ENCODE data around the gene GRK5.
"Not testable (repeated sequence)": the region's sequence is repeated elsewhere in the genome, so short reads cannot be mapped to it uniquely, and the experiment has no call there.

Gene GRK5

GRCh38 chr10:119251315-119251708 lies 43.9 kb downstream of the GRK5 start:
- no peak for DNase-seq (ENCODE audit: low read depth)

GRCh38 chr10:119252051-119252465 lies 44.7 kb downstream of the GRK5 start:
- no peak for DNase-seq (ENCODE audit: low read depth)

GRCh38 chr10:119252470-119253151 lies 45.2 kb downstream of the GRK5 start:
- DNase-seq (ENCODE audit: low read depth), result no peak

- DNase-seq (ENCODE audit: low read depth), result peak; percentile 28
Observed at GRCh38 chr10:119253433-119254174, 46.2 kb downstream of the GRK5 start.

- no peak for DNase-seq (ENCODE audit: low read depth)
Observed at GRCh38 chr10:119254335-119254734, 47.0 kb downstream of the GRK5 start.

- no peak for DNase-seq (ENCODE audit: low read depth)
Observed at GRCh38 chr10:119256030-119256429, 48.7 kb downstream of the GRK5 start.

GRCh38 chr10:119256897-119257296 lies 49.5 kb downstream of the GRK5 start:
- DNase-seq (ENCODE audit: low read depth), result no peak

- no peak for DNase-seq (ENCODE audit: low read depth)
Observed at GRCh38 chr10:119257899-119258419, 50.6 kb downstream of the GRK5 start.

- no peak for DNase-seq (ENCODE audit: low read depth)
Observed at GRCh38 chr10:119259345-119259744, 52.0 kb downstream of the GRK5 start.

- not testable (repeated sequence) for DNase-seq (ENCODE audit: low read depth)
Observed at GRCh38 chr10:119261016-119261415, 53.6 kb downstream of the GRK5 start.

- no peak for DNase-seq (ENCODE audit: low read depth)
Observed at GRCh38 chr10:119263951-119264617, 56.7 kb downstream of the GRK5 start.

GRCh38 chr10:119265691-119266090 lies 58.3 kb downstream of the GRK5 start:
- no peak for DNase-seq (ENCODE audit: low read depth)

GRCh38 chr10:119267384-119267783 lies 60.0 kb downstream of the GRK5 start:
- DNase-seq (ENCODE audit: low read depth), result no peak

GRCh38 chr10:119268428-119268827 lies 61.1 kb downstream of the GRK5 start:
- no peak for DNase-seq (ENCODE audit: low read depth)

- DNase-seq (ENCODE audit: low read depth), result peak; percentile 28
Observed at GRCh38 chr10:119268871-119269506, 61.6 kb downstream of the GRK5 start.

- DNase-seq (ENCODE audit: low read depth), result no peak
Observed at GRCh38 chr10:119269737-119270136, 62.4 kb downstream of the GRK5 start.

- no peak for DNase-seq (ENCODE audit: low read depth)
Observed at GRCh38 chr10:119270762-119271366, 63.5 kb downstream of the GRK5 start.

- DNase-seq (ENCODE audit: low read depth), result not testable (repeated sequence)
Observed at GRCh38 chr10:119272338-119272734, 65.0 kb downstream of the GRK5 start.

- no peak for DNase-seq (ENCODE audit: low read depth)
Observed at GRCh38 chr10:119272736-119273135, 65.4 kb downstream of the GRK5 start.

GRCh38 chr10:119273413-119273812 lies 66.0 kb downstream of the GRK5 start:
- DNase-seq (ENCODE audit: low read depth), result no peak

GRCh38 chr10:119274519-119275045 lies 67.2 kb downstream of the GRK5 start:
- no peak for DNase-seq (ENCODE audit: low read depth)

- DNase-seq (ENCODE audit: low read depth), result no peak
Observed at GRCh38 chr10:119275085-119275484, 67.7 kb downstream of the GRK5 start.
